ENCODE results near the gene ITGB1. TPM values are rescaled to one million over a fixed set of nuclear protein-coding genes. Genes with fewer than 3 reads are reported as not detected.
"Not testable (repeated sequence)": the region's sequence is repeated elsewhere in the genome, so short reads cannot be mapped to it uniquely, and the experiment has no call there.

The ITGB1 gene
- total and polyA plus RNA-seq, 9 of the 15 experiments (the other 6 are each of a cell fraction or from before 2014, with no cell fraction given): 40.2 to 194 (median 155) TPM

DNA sequence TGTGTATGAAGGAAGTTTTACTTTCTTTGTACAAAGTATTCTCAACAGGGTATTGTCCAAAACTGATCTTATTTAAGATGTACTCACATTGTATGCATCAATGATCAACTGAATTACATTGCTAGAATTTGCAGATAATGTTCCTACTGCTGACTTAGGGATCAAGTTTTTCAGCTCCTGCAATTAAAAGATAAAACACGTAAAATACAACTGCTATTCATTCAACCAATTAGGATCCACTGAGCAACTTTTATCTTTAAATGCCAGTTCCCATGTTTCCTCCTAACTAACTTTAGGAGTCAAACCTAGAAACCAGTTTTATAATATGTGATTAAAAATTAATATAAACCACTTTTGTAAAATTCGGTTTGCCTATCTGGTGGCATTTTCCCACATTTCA lies 35.9 kb downstream of the ITGB1 start (continued):
- TF ChIP-seq, protein P1, sequence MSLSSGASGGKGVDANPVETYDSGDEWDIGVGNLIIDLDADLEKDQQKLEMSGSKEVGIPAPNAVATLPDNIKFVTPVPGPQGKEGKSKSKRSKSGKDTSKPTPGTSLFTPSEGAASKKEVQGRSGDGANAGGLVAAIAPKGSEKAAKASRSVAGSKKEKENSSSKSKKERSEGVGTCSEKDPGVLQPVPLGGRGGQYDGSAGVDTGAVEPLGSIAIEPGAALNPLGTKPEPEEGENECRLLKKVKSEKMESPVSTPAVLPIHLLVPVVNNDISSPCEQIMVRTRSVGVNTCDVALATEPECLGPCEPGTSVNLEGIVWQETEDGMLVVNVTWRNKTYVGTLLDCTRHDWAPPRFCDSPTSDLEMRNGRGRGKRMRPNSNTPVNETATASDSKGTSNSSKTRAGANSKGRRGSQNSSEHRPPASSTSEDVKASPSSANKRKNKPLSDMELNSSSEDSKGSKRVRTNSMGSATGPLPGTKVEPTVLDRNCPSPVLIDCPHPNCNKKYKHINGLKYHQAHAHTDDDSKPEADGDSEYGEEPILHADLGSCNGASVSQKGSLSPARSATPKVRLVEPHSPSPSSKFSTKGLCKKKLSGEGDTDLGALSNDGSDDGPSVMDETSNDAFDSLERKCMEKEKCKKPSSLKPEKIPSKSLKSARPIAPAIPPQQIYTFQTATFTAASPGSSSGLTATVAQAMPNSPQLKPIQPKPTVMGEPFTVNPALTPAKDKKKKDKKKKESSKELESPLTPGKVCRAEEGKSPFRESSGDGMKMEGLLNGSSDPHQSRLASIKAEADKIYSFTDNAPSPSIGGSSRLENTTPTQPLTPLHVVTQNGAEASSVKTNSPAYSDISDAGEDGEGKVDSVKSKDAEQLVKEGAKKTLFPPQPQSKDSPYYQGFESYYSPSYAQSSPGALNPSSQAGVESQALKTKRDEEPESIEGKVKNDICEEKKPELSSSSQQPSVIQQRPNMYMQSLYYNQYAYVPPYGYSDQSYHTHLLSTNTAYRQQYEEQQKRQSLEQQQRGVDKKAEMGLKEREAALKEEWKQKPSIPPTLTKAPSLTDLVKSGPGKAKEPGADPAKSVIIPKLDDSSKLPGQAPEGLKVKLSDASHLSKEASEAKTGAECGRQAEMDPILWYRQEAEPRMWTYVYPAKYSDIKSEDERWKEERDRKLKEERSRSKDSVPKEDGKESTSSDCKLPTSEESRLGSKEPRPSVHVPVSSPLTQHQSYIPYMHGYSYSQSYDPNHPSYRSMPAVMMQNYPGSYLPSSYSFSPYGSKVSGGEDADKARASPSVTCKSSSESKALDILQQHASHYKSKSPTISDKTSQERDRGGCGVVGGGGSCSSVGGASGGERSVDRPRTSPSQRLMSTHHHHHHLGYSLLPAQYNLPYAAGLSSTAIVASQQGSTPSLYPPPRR (CRISPR knock-in tag; IDR thresholded peaks at IDR 0.05; ENCODE audit: borderline replicate concordance): no peak
- TF ChIP-seq PKNOX1 (IDR thresholded peaks at IDR 0.05): no peak
- no peak for TF ChIP-seq EGR1 (conservative IDR thresholded peaks at IDR 0.05)
- TF ChIP-seq SAFB2 (IDR thresholded peaks at IDR 0.05; ENCODE audit: borderline replicate concordance, low read depth, low read length, severe bottlenecking): no peak
- no peak for TF ChIP-seq ESRRB (CRISPR knock-in tag; IDR thresholded peaks at IDR 0.05; ENCODE audit: borderline replicate concordance)
- TF ChIP-seq HSF4 (CRISPR knock-in tag; IDR thresholded peaks at IDR 0.05; ENCODE audit: borderline replicate concordance): no peak
- TF ChIP-seq NRF1 (conservative IDR thresholded peaks at IDR 0.05 in 1 of 2, IDR thresholded peaks at IDR 0.05 in 1 of 2): no peak
- peak; percentile 66 for TF ChIP-seq TCF3 (CRISPR knock-in tag; IDR thresholded peaks at IDR 0.05)
- TF ChIP-seq BCL6 (CRISPR knock-in tag; IDR thresholded peaks at IDR 0.05): no peak
- TF ChIP-seq MTA2 (IDR thresholded peaks at IDR 0.05; ENCODE audit: low read depth): peak; percentile 47
- no peak for TF ChIP-seq ETS2 (tag; IDR thresholded peaks at IDR 0.05; ENCODE audit: borderline replicate concordance, poor library complexity, severe bottlenecking)

DNA sequence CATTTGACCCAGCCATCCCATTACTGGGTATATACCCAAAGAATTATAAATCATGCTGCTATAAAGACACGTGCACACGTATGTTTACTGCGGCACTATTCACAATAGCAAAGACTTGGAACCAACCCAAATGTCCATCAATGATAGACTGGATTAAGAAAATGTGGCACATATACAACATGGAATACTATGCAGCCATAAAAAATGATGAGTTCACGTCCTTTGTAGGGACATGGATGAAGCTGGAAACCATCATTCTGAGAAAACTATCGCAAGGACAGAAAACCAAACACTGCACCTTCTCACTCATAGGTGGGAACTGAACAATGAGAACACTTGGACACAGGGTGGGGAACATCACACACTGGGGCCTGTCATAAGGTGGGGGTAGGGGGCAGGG lies 40.2 kb downstream of the ITGB1 start:
- 92% methylated on average over 2 of the region's 5 CpGs for WGBS (ENCODE audit: insufficient coverage, low coverage, missing lambda C conversion rate)
- in situ Hi-C loops (cut with MboI); ATAC-seq; BruUV-seq (replicated peaks); H3K9ac ChIP-seq (ENCODE audit: insufficient read depth in 1 of 2, low read depth in 2 of 2, low read length in 2 of 2); H2AFZ ChIP-seq (ENCODE audit: low read depth, low read length); intact Hi-C loops (cut with micrococcal nuclease); H3K4me2 ChIP-seq (ENCODE audit: insufficient read depth, low read length); POLR2A ChIA-PET; H4K20me1 ChIP-seq (replicated peaks; ENCODE audit: control insufficient read depth, insufficient read depth, low read length); H3K79me2 ChIP-seq (ENCODE audit: control insufficient read depth, insufficient read depth, low read length); H3K27me3 ChIP-seq (ENCODE audit: control insufficient read depth in 2 of 2, insufficient read depth in 2 of 2, low read length in 2 of 2); H3K27ac ChIP-seq (ENCODE audit: extremely low read depth, low read depth, low read length); FAIRE-seq; H3K4me1 ChIP-seq (replicated peaks in 1 of 2; ENCODE audit: control insufficient read depth in 2 of 2, insufficient read depth in 2 of 2, low read length in 2 of 2); H3K9me1 ChIP-seq (ENCODE audit: control insufficient read depth, insufficient read depth, low read length); H3K4me3 ChIP-seq; DNase-seq (ENCODE audit: extremely low read depth in 1 of 4, low spot score in 3 of 4); H3K9me3 ChIP-seq (replicated peaks; ENCODE audit: control insufficient read depth, insufficient read depth, low read depth, low read length); CTCF ChIA-PET (ENCODE audit: low intra/inter-chr PET ratio): not testable (repeated sequence)
- peaks cover 49% of the 10 kb centered on the region for H3K36me3 ChIP-seq (ENCODE audit: control insufficient read depth, insufficient read depth, low read length)
